Mucosa of rectum (tissue), 2 donors: Measurements from ENCODE around the gene SEC61B.

Experiments used
- H3K27ac ChIP-seq, 2 donors: one replicate each; pipeline ENCODE4 v1.7.0; 2013; ENCODE audit warnings: inconsistent platforms in 2 of 2, low read depth in 2 of 2, low read length in 2 of 2
- H3K27me3 ChIP-seq, 2 donors: one replicate each; pipeline ENCODE4 v1.7.0; 2013; ENCODE audit warnings: low read length in 2 of 2; ENCODE audit not compliant: control insufficient read depth in 2 of 2, insufficient read depth in 2 of 2
- H3K36me3 ChIP-seq, 2 donors: one replicate each; pipeline ENCODE4 v1.7.0; 2013; ENCODE audit warnings: low read length in 2 of 2; ENCODE audit not compliant: control insufficient read depth in 2 of 2, insufficient read depth in 2 of 2
- H3K4me1 ChIP-seq, 2 donors: one replicate each; pipeline ENCODE4 v1.7.0; 2013; ENCODE audit warnings: low read length in 2 of 2, mild to moderate bottlenecking in 1 of 2; ENCODE audit not compliant: control insufficient read depth in 2 of 2, insufficient read depth in 2 of 2
- H3K4me3 ChIP-seq, 2 donors: one replicate each; pipeline ENCODE4 v1.7.0; 2013; ENCODE audit warnings: low read length in 2 of 2
- H3K9ac ChIP-seq, 2 donors: one replicate each; pipeline ENCODE4 v1.7.0; 2013; ENCODE audit warnings: low read length in 2 of 2, low read depth in 1 of 2, mild to moderate bottlenecking in 1 of 2
- H3K9me3 ChIP-seq, 2 donors: one replicate each; pipeline ENCODE4 v1.7.0; 2013; ENCODE audit warnings: low read length in 2 of 2; ENCODE audit not compliant: control insufficient read depth in 2 of 2
- donor health status: healthy.
- donor health status: Normal muscosa, but diverticular disease.

SEC61B gene

GRCh38 chr9:99253772-99254431 lies 31.8 kb downstream of the SEC61B start:
- no peaks in the 10 kb centered on the region for H3K4me1 ChIP-seq
- peak overlapping the region in 1 of 2 donors; percentile 49 for H3K9ac ChIP-seq
- peak overlapping the region in 1 of 2 donors; percentile 58 for H3K27ac ChIP-seq
- no peaks in the 10 kb centered on the region for H3K36me3 ChIP-seq
- H3K4me3 ChIP-seq, result no peak overlapping the region
- H3K9me3 ChIP-seq, result no peaks in the 10 kb centered on the region
- H3K27me3 ChIP-seq, result no peaks in the 10 kb centered on the region

GRCh38 chr9:99255651-99256050 lies 33.6 kb downstream of the SEC61B start:
- no peak overlapping the region for H3K9ac ChIP-seq
- no peaks in the 10 kb centered on the region for H3K36me3 ChIP-seq
- H3K4me1 ChIP-seq, result peaks cover 0 to 2% of the 10 kb centered on the region in 2 donors
- H3K4me3 ChIP-seq, result no peak overlapping the region
- H3K9me3 ChIP-seq, result no peaks in the 10 kb centered on the region
- H3K27ac ChIP-seq, result no peak overlapping the region
- no peaks in the 10 kb centered on the region for H3K27me3 ChIP-seq

GRCh38 chr9:99257723-99258389 lies 35.8 kb downstream of the SEC61B start:
- Histone ChIP-seq H3K27ac (no peak overlapping the region), H3K4me3 (no peak overlapping the region), H3K9me3 (no peaks in the 10 kb centered on the region), H3K36me3 (no peaks in the 10 kb centered on the region), H3K4me1 (peaks cover 0 to 2% of the 10 kb centered on the region in 2 donors), H3K27me3 (no peaks in the 10 kb centered on the region), H3K9ac (no peak overlapping the region)

- Histone ChIP-seq H3K4me3 (peak overlapping the region; percentile 31 to 51), H3K36me3 (no peaks in the 10 kb centered on the region), H3K9ac (peak overlapping the region in 1 of 2 donors; percentile 17), H3K27ac (peak overlapping the region in 1 of 2 donors; percentile 17), H3K4me1 (peaks cover 0 to 2% of the 10 kb centered on the region in 2 donors), H3K27me3 (no peaks in the 10 kb centered on the region), H3K9me3 (no peaks in the 10 kb centered on the region)
Observed at GRCh38 chr9:99259231-99259918, 37.3 kb downstream of the SEC61B start.

GRCh38 chr9:99261923-99262322 lies 39.8 kb downstream of the SEC61B start:
- Histone ChIP-seq H3K27me3 (no peaks in the 10 kb centered on the region), H3K9ac (no peak overlapping the region), H3K27ac (no peak overlapping the region), H3K4me3 (no peak overlapping the region), H3K36me3 (no peaks in the 10 kb centered on the region), H3K4me1 (peaks cover 0 to 2% of the 10 kb centered on the region in 2 donors), H3K9me3 (no peaks in the 10 kb centered on the region)

GRCh38 chr9:99262949-99263418 lies 40.9 kb downstream of the SEC61B start:
- Histone ChIP-seq H3K36me3 (no peaks in the 10 kb centered on the region), H3K4me1 (peaks cover 0 to 2% of the 10 kb centered on the region in 2 donors)

GRCh38 chr9:99264070-99264680 lies 42.1 kb downstream of the SEC61B start:
- H3K27me3 ChIP-seq, result no peaks in the 10 kb centered on the region

More at GRCh38 chr9:99262949-99263418, 40.9 kb downstream of the SEC61B start:
- Histone ChIP-seq H3K9ac (no peak overlapping the region), H3K9me3 (no peaks in the 10 kb centered on the region), H3K27me3 (no peaks in the 10 kb centered on the region), H3K27ac (no peak overlapping the region), H3K4me3 (no peak overlapping the region)

GRCh38 chr9:99265691-99266090 lies 43.6 kb downstream of the SEC61B start:
- Histone ChIP-seq H3K27me3 (no peaks in the 10 kb centered on the region), H3K4me1 (no peaks in the 10 kb centered on the region), H3K27ac (no peak overlapping the region), H3K9ac (no peak overlapping the region), H3K4me3 (no peak overlapping the region), H3K9me3 (no peaks in the 10 kb centered on the region), H3K36me3 (no peaks in the 10 kb centered on the region)

More at GRCh38 chr9:99264070-99264680, 42.1 kb downstream of the SEC61B start:
- no peak overlapping the region for H3K9ac ChIP-seq
- H3K27ac ChIP-seq, result no peak overlapping the region
- H3K9me3 ChIP-seq, result no peaks in the 10 kb centered on the region
- H3K36me3 ChIP-seq, result no peaks in the 10 kb centered on the region
- H3K4me1 ChIP-seq, result peaks cover 0 to 2% of the 10 kb centered on the region in 2 donors
- no peak overlapping the region for H3K4me3 ChIP-seq

GRCh38 chr9:99266255-99267023 lies 44.4 kb downstream of the SEC61B start:
- no peak overlapping the region for H3K4me3 ChIP-seq
- no peaks in the 10 kb centered on the region for H3K9me3 ChIP-seq
- H3K27me3 ChIP-seq, result no peaks in the 10 kb centered on the region
- no peaks in the 10 kb centered on the region for H3K4me1 ChIP-seq
- H3K27ac ChIP-seq, result no peak overlapping the region
- no peaks in the 10 kb centered on the region for H3K36me3 ChIP-seq
- H3K9ac ChIP-seq, result no peak overlapping the region
